H1 (cell line): ENCODE data around the gene DNAH12. TPM values are rescaled to one million over a fixed set of nuclear protein-coding genes. Genes with fewer than 3 reads are reported as not detected.

Source experiments
- CTCF ChIA-PET: fragments of 300-600 bp; sonication (Branson Sonifier 250); formaldehyde crosslinking; loops from one replicate; lab custom pipeline; 2021; ENCODE audit not compliant: partially characterized antibody; lab: Charles Lee
- POLR2A ChIA-PET: fragments of 300-600 bp; sonication (Branson Sonifier 250); formaldehyde crosslinking; loops from one replicate; lab custom pipeline; 2021; ENCODE audit warnings: inconsistent platforms; ENCODE audit not compliant: partially characterized antibody; lab: Charles Lee
- DNase-seq, 2 experiments: peaks; one replicate each; pipeline versions ENCODE4 v3.0.0 to v3.0.0-alpha.2; 2010 to 2022; ENCODE audit warnings: low spot score in 2 of 2, low read depth in 1 of 2, mixed read lengths in 1 of 2
- FAIRE-seq: peaks from 2 replicates; lab custom pipeline; 2011; peaks lifted over from hg19 to GRCh38; lab: Jason Lieb, UNC
- H2AFZ ChIP-seq: 2 replicates; pipeline ENCODE4 v1.8.1; 2012; ENCODE audit warnings: low read length, inconsistent platforms
- H2AK5ac ChIP-seq: 2 replicates; pipeline ENCODE4 v1.6.1; 2013; ENCODE audit warnings: low read depth, low read length
- H2BK120ac ChIP-seq: replicated peaks from 2 replicates; pipeline ENCODE3; 2013; ENCODE audit warnings: low read depth, low read length, inconsistent platforms
- H2BK12ac ChIP-seq: 2 replicates; pipeline ENCODE4 v1.6.1; 2013; ENCODE audit warnings: low read depth, low read length
- H2BK15ac ChIP-seq: 2 replicates; pipeline ENCODE4 v1.6.1; 2013; ENCODE audit warnings: low read length
- H2BK20ac ChIP-seq: 2 replicates; pipeline ENCODE4 v1.6.1; 2013; ENCODE audit warnings: low read length
- H2BK5ac ChIP-seq: 2 replicates; pipeline ENCODE4 v1.6.1; 2013; ENCODE audit warnings: low read depth, low read length
- H3K14ac ChIP-seq: 2 replicates; pipeline ENCODE4 v1.6.1; 2013; ENCODE audit warnings: inconsistent platforms; ENCODE audit not compliant: insufficient read length
- H3K18ac ChIP-seq: 2 replicates; pipeline ENCODE4 v1.6.1; 2013; ENCODE audit warnings: low read length; ENCODE audit errors: extremely low read depth
- H3K23ac ChIP-seq: 2 replicates; pipeline ENCODE4 v1.6.1; 2013; ENCODE audit warnings: inconsistent platforms; ENCODE audit not compliant: insufficient read length
- H3K23me2 ChIP-seq: 2 replicates; pipeline ENCODE4 v1.6.1; 2013; ENCODE audit warnings: low read depth, low read length
- H3K27ac ChIP-seq: 2 replicates; pipeline ENCODE4 v1.6.1; 2011; ENCODE audit warnings: low read depth, low read length, inconsistent platforms
- H3K27me3 ChIP-seq, 4 experiments: replicated peaks in 1 of 4; 1 replicate in 1 of 4; 2 replicates in 3 of 4; pipeline versions ENCODE4 v1.6.1 to v1.8.1; 2011 to 2013; ENCODE audit warnings: low read length in 3 of 4, mild to moderate bottlenecking in 3 of 4, inconsistent platforms in 2 of 4, mixed read lengths in 2 of 4, moderate library complexity in 1 of 4; ENCODE audit not compliant: control insufficient read depth in 3 of 4, insufficient read depth in 3 of 4; ENCODE audit errors: extremely low read depth in 1 of 4
- H3K36me3 ChIP-seq, 4 experiments: 2 replicates each; pipeline versions ENCODE4 v1.6.1 to v1.8.1; 2011 to 2013; ENCODE audit warnings: mild to moderate bottlenecking in 4 of 4, low read length in 3 of 4, moderate library complexity in 2 of 4, control low read depth in 1 of 4, inconsistent platforms in 1 of 4; ENCODE audit not compliant: insufficient read depth in 4 of 4, control insufficient read depth in 2 of 4
- H3K4ac ChIP-seq: replicated peaks from 2 replicates; pipeline ENCODE3; 2013; ENCODE audit warnings: low read length, low read depth, mixed read lengths, inconsistent platforms; ENCODE audit not compliant: insufficient read length
- H3K4me1 ChIP-seq, 4 experiments: replicated peaks in 1 of 4; 1 replicate in 1 of 4; 2 replicates in 3 of 4; pipeline versions ENCODE4 v1.6.1 to v1.8.1; 2011 to 2013; ENCODE audit warnings: low read length in 3 of 4, inconsistent platforms in 2 of 4, mixed read lengths in 1 of 4; ENCODE audit not compliant: insufficient read depth in 4 of 4, control insufficient read depth in 3 of 4
- H3K4me2 ChIP-seq, 2 experiments: 2 replicates each; pipeline versions ENCODE4 v1.6.1 to v1.8.1; 2011 to 2013; ENCODE audit warnings: low read depth in 2 of 2, low read length in 2 of 2, control low read depth in 1 of 2, inconsistent platforms in 1 of 2, mild to moderate bottlenecking in 1 of 2; ENCODE audit not compliant: insufficient read depth in 1 of 2
- H3K4me3 ChIP-seq, 4 experiments: fragments of 200-600, 300-600 bp in 1 of 4; sonication (generic), shearing (Covaris generic), sonication (Bioruptor Twin) in 1 of 4; 2 replicates each; pipeline versions ENCODE4 v1.5.1 to v1.8.1; 2011 to 2016; ENCODE audit warnings: low read length in 4 of 4, low read depth in 3 of 4, control low read depth in 2 of 4, inconsistent platforms in 2 of 4, mild to moderate bottlenecking in 2 of 4, mixed read lengths in 1 of 4, moderate library complexity in 1 of 4; ENCODE audit not compliant: insufficient read depth in 2 of 4; ENCODE audit errors: extremely low read depth in 1 of 4
- H3K56ac ChIP-seq: replicated peaks from 2 replicates; pipeline ENCODE3; 2013; ENCODE audit warnings: low read depth, mild to moderate bottlenecking, mixed read lengths, low read length, inconsistent platforms; ENCODE audit not compliant: insufficient read length
- H3K79me1 ChIP-seq: 2 replicates; pipeline ENCODE4 v1.6.1; 2013; ENCODE audit warnings: low read depth, low read length, control low read depth
- H3K79me2 ChIP-seq, 2 experiments: 2 replicates each; pipeline versions ENCODE4 v1.6.1 to v1.8.1; 2012 to 2013; ENCODE audit warnings: low read length in 2 of 2, mild to moderate bottlenecking in 2 of 2, inconsistent platforms in 1 of 2; ENCODE audit not compliant: insufficient read depth in 2 of 2, control insufficient read depth in 1 of 2
- H3K9ac ChIP-seq, 4 experiments: replicated peaks in 1 of 4; 1 replicate in 1 of 4; 2 replicates in 3 of 4; pipeline versions ENCODE4 v1.6.1 to v1.8.1; 2011 to 2013; ENCODE audit warnings: low read depth in 3 of 4, low read length in 3 of 4, control low read depth in 2 of 4, mild to moderate bottlenecking in 2 of 4, moderate library complexity in 2 of 4, inconsistent platforms in 1 of 4; ENCODE audit errors: extremely low read depth in 1 of 4
- H3K9me3 ChIP-seq, 2 experiments: 2 replicates each; pipeline versions ENCODE4 v1.6.1 to v1.8.1; 2012 to 2013; ENCODE audit warnings: mild to moderate bottlenecking in 2 of 2, moderate library complexity in 2 of 2, control low read depth in 1 of 2, inconsistent platforms in 1 of 2, low read depth in 1 of 2, low read length in 1 of 2, mixed read lengths in 1 of 2; ENCODE audit not compliant: insufficient read depth in 2 of 2
- H4K20me1 ChIP-seq, 2 experiments: replicated peaks in 1 of 2; 2 replicates each; pipeline versions ENCODE3 to v1.8.1; 2011 to 2013; ENCODE audit warnings: inconsistent platforms in 2 of 2, low read length in 2 of 2, mild to moderate bottlenecking in 1 of 2; ENCODE audit not compliant: insufficient read depth in 2 of 2, control insufficient read depth in 1 of 2
- H4K5ac ChIP-seq: 2 replicates; pipeline ENCODE4 v1.6.1; 2013; ENCODE audit warnings: low read length, low read depth, mixed read lengths, inconsistent platforms; ENCODE audit not compliant: insufficient read length
- H4K8ac ChIP-seq: 2 replicates; pipeline ENCODE4 v1.8.0; 2013; ENCODE audit warnings: mild to moderate bottlenecking, moderate library complexity, low read length, inconsistent platforms; ENCODE audit not compliant: insufficient read depth; ENCODE audit errors: extremely low read depth
- H4K91ac ChIP-seq: replicated peaks from 2 replicates; pipeline ENCODE3; 2013; ENCODE audit warnings: low read length, mixed read lengths, inconsistent platforms; ENCODE audit not compliant: insufficient read length
- ASH2L ChIP-seq: fragments of 200-600, 300-600 bp; sonication (generic); IDR thresholded peaks from one replicate; pipeline ENCODE4 v1.7.1; 2017; ENCODE audit warnings: low read length
- CBX8 ChIP-seq: fragments of 300-800, 300-1000 bp; sonication (generic); IDR thresholded peaks from 2 replicates; pipeline ENCODE4 v1.7.1; 2016; ENCODE audit warnings: low read depth, low read length, borderline replicate concordance
- CEBPB ChIP-seq: IDR thresholded peaks from 2 replicates; pipeline ENCODE4 v1.6.1; 2012; ENCODE audit warnings: low read depth, low read length
- CHD2 ChIP-seq: IDR thresholded peaks from 2 replicates; pipeline ENCODE4 v1.6.1; 2012; ENCODE audit warnings: low read length, improper control_type of control experiment
- CTBP2 ChIP-seq: IDR thresholded peaks from 2 replicates; pipeline ENCODE4 v1.7.0; 2011; ENCODE audit warnings: borderline replicate concordance, mild to moderate bottlenecking, moderate library complexity, mixed read lengths, low read length; ENCODE audit not compliant: insufficient read depth, insufficient read length
- GABPA ChIP-seq: IDR thresholded peaks from 2 replicates; pipeline ENCODE4 v1.6.1; 2011; ENCODE audit warnings: mild to moderate bottlenecking, low read length, moderate library complexity, borderline replicate concordance; ENCODE audit not compliant: insufficient read depth
- POU5F1 ChIP-seq: IDR thresholded peaks from 2 replicates; pipeline ENCODE4 v1.6.1; 2011; ENCODE audit warnings: low read depth, mild to moderate bottlenecking, low read length, moderate library complexity
- RBBP5 ChIP-seq: IDR thresholded peaks from 2 replicates; pipeline ENCODE4 v1.7.1; 2012; ENCODE audit warnings: low read depth, mild to moderate bottlenecking, inconsistent platforms, low read length, moderate library complexity, borderline replicate concordance
- RFX5 ChIP-seq: IDR thresholded peaks from 2 replicates; pipeline ENCODE4 v1.6.1; 2011; ENCODE audit warnings: low read depth, low read length, improper control_type of control experiment, borderline replicate concordance
- TAF1 ChIP-seq: IDR thresholded peaks from 2 replicates; pipeline ENCODE4 v1.6.1; 2011; ENCODE audit warnings: mild to moderate bottlenecking, low read depth, low read length
- TCF12 ChIP-seq: IDR thresholded peaks from 2 replicates; pipeline ENCODE4 v1.6.1; 2011; ENCODE audit warnings: low read depth, mild to moderate bottlenecking, low read length
- TEAD4 ChIP-seq: IDR thresholded peaks from 2 replicates; pipeline ENCODE4 v1.6.1; 2012; ENCODE audit warnings: low read depth, low read length, inconsistent platforms, mixed read lengths
- WGBS, 2 experiments: shearing (Covaris generic) in 1 of 2; methylation state at CpG; one replicate each; pipeline versions ENCODE4 v1.1.6 to v1.1.7; 2013 to 2015; ENCODE audit warnings: low lambda C conversion rate in 2 of 2, mixed read lengths in 2 of 2, inconsistent platforms in 1 of 2, low coverage in 1 of 2, missing lambda C conversion rate in 1 of 2; ENCODE audit not compliant: insufficient replicate concordance in 2 of 2, insufficient coverage in 1 of 2, insufficient read length in 1 of 2; ENCODE audit errors: extremely low coverage in 1 of 2, missing lambda C conversion rate in 1 of 2; 5-methylcytosine and 5-hydroxymethylcytosine counted together
- polyA plus RNA-seq, 7 experiments: library from polyadenylated mRNA; depleted of rRNA in 3 of 7; stranded (reverse) in 5 of 7; unstranded in 2 of 7; fragments of >200 nt in 5 of 7; fragments of 200-250 nt in 2 of 7; gene quantifications; 1 replicate in 5 of 7; 2 replicates in 1 of 7; 4 replicates in 1 of 7; pipeline versions ENCODE4 v1.2.1 to v1.2.3, GENCODE V29; 2011 to 2013; ENCODE audit warnings: missing spikeins in 2 of 7, mixed read lengths in 2 of 7
- total RNA-seq: library from RNA; stranded (reverse); fragmentation: NEBNext Ultra II Directional; extraction: Animal tissue kit (Norgen Biotek cat#: 25700); gene quantifications from 2 replicates; pipeline ENCODE4 v1.2.1, GENCODE V29; 2021
- TF ChIP-seq, protein P1 (sequence below): IDR thresholded peaks from 2 replicates; pipeline ENCODE4 v1.6.1; 2012; ENCODE audit warnings: inconsistent platforms

DNAH12 gene
- total and polyA plus RNA-seq, 2 of the 8 experiments (the other 6 are each of a cell fraction or from before 2014, with no cell fraction given): not detected

GRCh38 chr3:57583544-57583943, 39.4 kb upstream of the DNAH12 start:
- H3K14ac ChIP-seq: no peak overlapping the region
- no peak overlapping the region for H3K4me2 ChIP-seq
- H3K79me1 ChIP-seq: no peaks in the 10 kb centered on the region; the same call in 1 of the 2 replicates
- H3K23me2 ChIP-seq: no peaks in the 10 kb centered on the region
- no peak overlapping the region for H2BK12ac ChIP-seq
- no peak overlapping the region for H3K23ac ChIP-seq
- peaks cover 0 to 30% (median 4%) of the 10 kb centered on the region in 4 experiments; a peak in 4 of 8 replicates for H3K36me3 ChIP-seq
- CTCF ChIA-PET: no interaction called here
- no peak overlapping the region for H3K4me3 ChIP-seq
- H3K27me3 ChIP-seq: no peaks in the 10 kb centered on the region
- H2BK15ac ChIP-seq: no peak overlapping the region
- H2BK120ac ChIP-seq: no peak overlapping the region
- H4K5ac ChIP-seq: no peak overlapping the region
- no peak overlapping the region for H3K9ac ChIP-seq
- H3K4me1 ChIP-seq: no peaks in the 10 kb centered on the region
- peaks cover 0 to 6% of the 10 kb centered on the region in 2 experiments for H4K20me1 ChIP-seq
- H3K9me3 ChIP-seq: no peaks in the 10 kb centered on the region
- H4K91ac ChIP-seq: no peak overlapping the region
- no peak overlapping the region for H4K8ac ChIP-seq
- POLR2A ChIA-PET: no interaction called here
- no peak overlapping the region for H2AK5ac ChIP-seq
- H3K4ac ChIP-seq: no peak overlapping the region
- no peak overlapping the region for H3K18ac ChIP-seq
- H2BK20ac ChIP-seq: no peak overlapping the region
- H3K27ac ChIP-seq: no peak overlapping the region
- H2AFZ ChIP-seq: no peak overlapping the region
- DNase-seq (no peak), FAIRE-seq (no peak)
- no peak overlapping the region for H2BK5ac ChIP-seq
- 94% methylated on average over 2 of the region's 2 CpGs; no CpG with 5 or more reads in 1 of the 2 experiments for WGBS, 2 experiments
- H3K56ac ChIP-seq: no peak overlapping the region
- peaks cover 5 to 76% of the 10 kb centered on the region in 2 experiments for H3K79me2 ChIP-seq
- TF ChIP-seq RBBP5 (no peak), TCF12 (no peak), CEBPB (no peak), CBX8 (no peak), ASH2L (no peak), CTBP2 (no peak), TEAD4 (no peak), CHD2 (no peak), POU5F1 (no peak), TAF1 (no peak), RFX5 (no peak), GABPA (no peak)
- TF ChIP-seq, protein P1, sequence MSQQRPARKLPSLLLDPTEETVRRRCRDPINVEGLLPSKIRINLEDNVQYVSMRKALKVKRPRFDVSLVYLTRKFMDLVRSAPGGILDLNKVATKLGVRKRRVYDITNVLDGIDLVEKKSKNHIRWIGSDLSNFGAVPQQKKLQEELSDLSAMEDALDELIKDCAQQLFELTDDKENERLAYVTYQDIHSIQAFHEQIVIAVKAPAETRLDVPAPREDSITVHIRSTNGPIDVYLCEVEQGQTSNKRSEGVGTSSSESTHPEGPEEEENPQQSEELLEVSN: no peak
